HEK293 (cell line): Measurements from ENCODE around the gene ZNF507.

Source experiments
- CTCF ChIP-seq: fragments of 450-650 bp; formaldehyde crosslinking; IDR thresholded peaks from 2 replicates; pipeline ENCODE4 v1.5.1; 2016; ENCODE audit warnings: missing biosample characterization, missing genetic modification characterization
- HOXD13 ChIP-seq: sonication (generic); formaldehyde crosslinking; IDR thresholded peaks from 2 replicates; pipeline ENCODE4 v1.8.0; 2022; ENCODE audit warnings: missing genetic modification reagents, borderline replicate concordance
- KLF10 ChIP-seq: fragments of 450-650 bp; IDR thresholded peaks from 2 replicates; pipeline ENCODE4 v1.5.1; 2018; ENCODE audit warnings: missing biosample characterization, mild to moderate bottlenecking, missing genetic modification characterization
- PRDM4 ChIP-seq: fragments of 450-650 bp; formaldehyde crosslinking; IDR thresholded peaks from 2 replicates; pipeline ENCODE4 v1.5.1; 2017; ENCODE audit warnings: missing biosample characterization, missing genetic modification characterization
- REPIN1 ChIP-seq: fragments of 450-650 bp; formaldehyde crosslinking; IDR thresholded peaks from 2 replicates; pipeline ENCODE4 v1.5.1; 2017; ENCODE audit warnings: missing biosample characterization, missing genetic modification characterization, low read depth
- TCF7L2 ChIP-seq: IDR thresholded peaks from 2 replicates; pipeline ENCODE4 v1.6.1; 2011; ENCODE audit warnings: low read depth, mild to moderate bottlenecking, inconsistent platforms, low read length, moderate library complexity, borderline replicate concordance
- WT1 ChIP-seq: fragments of 450-650 bp; formaldehyde crosslinking; IDR thresholded peaks from 2 replicates; pipeline ENCODE4 v1.5.1; 2016; ENCODE audit warnings: missing biosample characterization, missing genetic modification characterization
- ZBTB6 ChIP-seq: fragments of 450-650 bp; formaldehyde crosslinking; IDR thresholded peaks from 2 replicates; pipeline ENCODE4 v1.5.1; 2017; ENCODE audit warnings: missing biosample characterization, missing genetic modification characterization
- ZBTB7A ChIP-seq: fragments of 450-650 bp; formaldehyde crosslinking; IDR thresholded peaks from 2 replicates; pipeline ENCODE4 v1.5.1; 2016; ENCODE audit warnings: low read depth, missing biosample characterization, missing genetic modification characterization
- ZFHX2 ChIP-seq: fragments of 450-650 bp; formaldehyde crosslinking; conservative IDR thresholded peaks from 2 replicates; pipeline ENCODE4 v1.5.1; 2016; ENCODE audit warnings: missing biosample characterization, missing genetic modification characterization
- ZFP41 ChIP-seq: fragments of 450-650 bp; formaldehyde crosslinking; IDR thresholded peaks from 2 replicates; pipeline ENCODE4 v1.5.1; 2016; ENCODE audit warnings: missing biosample characterization, missing genetic modification characterization, borderline replicate concordance
- ZNF121 ChIP-seq: fragments of 450-650 bp; formaldehyde crosslinking; IDR thresholded peaks from 2 replicates; pipeline ENCODE4 v1.5.1; 2016; ENCODE audit warnings: missing biosample characterization, missing genetic modification characterization
- ZNF140 ChIP-seq: fragments of 450-650 bp; formaldehyde crosslinking; IDR thresholded peaks from 2 replicates; pipeline ENCODE4 v1.5.1; 2016; ENCODE audit warnings: missing biosample characterization, missing genetic modification characterization
- ZNF148 ChIP-seq: fragments of 450-650 bp; formaldehyde crosslinking; IDR thresholded peaks from 2 replicates; pipeline ENCODE4 v1.5.0; 2017; ENCODE audit warnings: missing biosample characterization, missing genetic modification characterization, borderline replicate concordance
- ZNF174 ChIP-seq: fragments of 450-650 bp; formaldehyde crosslinking; IDR thresholded peaks from 2 replicates; pipeline ENCODE4 v1.5.0; 2017; ENCODE audit warnings: missing biosample characterization, mild to moderate bottlenecking, missing genetic modification characterization
- ZNF19 ChIP-seq: fragments of 450-650 bp; formaldehyde crosslinking; IDR thresholded peaks from 2 replicates; pipeline ENCODE4; 2016; ENCODE audit warnings: missing biosample characterization, missing genetic modification characterization, low read depth
- ZNF2 ChIP-seq: fragments of 450-650 bp; formaldehyde crosslinking; IDR thresholded peaks from 2 replicates; pipeline ENCODE4 v1.5.1; 2016; ENCODE audit warnings: missing biosample characterization, missing genetic modification characterization
- ZNF221 ChIP-seq: fragments of 450-650 bp; formaldehyde crosslinking; IDR thresholded peaks from 2 replicates; pipeline ENCODE4 v1.5.1; 2017; ENCODE audit warnings: missing biosample characterization, missing genetic modification characterization, borderline replicate concordance
- ZNF24 ChIP-seq: fragments of 450-650 bp; formaldehyde crosslinking; IDR thresholded peaks from 2 replicates; pipeline ENCODE4 v1.5.1; 2016; ENCODE audit warnings: missing biosample characterization, missing genetic modification characterization
- ZNF311 ChIP-seq: fragments of 450-650 bp; formaldehyde crosslinking; IDR thresholded peaks from 2 replicates; pipeline ENCODE4 v1.5.1; 2017; ENCODE audit warnings: missing biosample characterization, missing genetic modification characterization, borderline replicate concordance
- ZNF398 ChIP-seq: fragments of 450-650 bp; formaldehyde crosslinking; IDR thresholded peaks from 2 replicates; pipeline ENCODE4 v1.5.1; 2017; ENCODE audit warnings: missing biosample characterization, missing genetic modification characterization
- ZNF473 ChIP-seq: fragments of 450-650 bp; formaldehyde crosslinking; IDR thresholded peaks from 2 replicates; pipeline ENCODE4 v1.5.1; 2017; ENCODE audit warnings: missing biosample characterization, missing genetic modification characterization
- ZNF558 ChIP-seq: fragments of 450-650 bp; formaldehyde crosslinking; IDR thresholded peaks from 2 replicates; pipeline ENCODE4 v1.5.1; 2016; ENCODE audit warnings: missing biosample characterization, missing genetic modification characterization
- ZNF585B ChIP-seq: fragments of 450-650 bp; formaldehyde crosslinking; IDR thresholded peaks from 2 replicates; pipeline ENCODE4 v1.5.1; 2016; ENCODE audit warnings: missing biosample characterization, missing genetic modification characterization
- ZNF600 ChIP-seq: fragments of 450-650 bp; formaldehyde crosslinking; IDR thresholded peaks from 2 replicates; pipeline ENCODE4 v1.5.1; 2016; ENCODE audit warnings: missing biosample characterization, missing genetic modification characterization
- ZNF645 ChIP-seq: fragments of 450-650 bp; formaldehyde crosslinking; IDR thresholded peaks from 2 replicates; pipeline ENCODE4; 2016; ENCODE audit warnings: missing biosample characterization, missing genetic modification characterization
- ZNF658 ChIP-seq: fragments of 450-650 bp; formaldehyde crosslinking; IDR thresholded peaks from 2 replicates; pipeline ENCODE4; 2016; ENCODE audit warnings: missing biosample characterization, missing genetic modification characterization
- ZNF768 ChIP-seq: fragments of 450-650 bp; formaldehyde crosslinking; IDR thresholded peaks from 2 replicates; pipeline ENCODE4 v1.5.1; 2018; ENCODE audit warnings: missing biosample characterization, mild to moderate bottlenecking, missing genetic modification characterization
- ZNF777 ChIP-seq: fragments of 450-650 bp; formaldehyde crosslinking; IDR thresholded peaks from 2 replicates; pipeline ENCODE4 v1.5.1; 2017; ENCODE audit warnings: missing biosample characterization, missing genetic modification characterization, borderline replicate concordance
- ZNF791 ChIP-seq: fragments of 450-650 bp; formaldehyde crosslinking; IDR thresholded peaks from 2 replicates; pipeline ENCODE4 v1.5.1; 2016; ENCODE audit warnings: missing biosample characterization, missing genetic modification characterization
- ZNF837 ChIP-seq: fragments of 450-650 bp; formaldehyde crosslinking; IDR thresholded peaks from 2 replicates; pipeline ENCODE4 v1.5.1; 2016; ENCODE audit warnings: missing biosample characterization, missing genetic modification characterization

The ZNF507 gene

GRCh38 chr19:32404933-32405430 is 59.6 kb downstream of the ZNF507 start (continued):
- TF ChIP-seq ZNF148 (0 out of 2 replicates have a peak, but pooled peaks have one; percentile 11), PRDM4 (tag by site-specific recombination) (peak; percentile 34; the same call in 1 of the 2 replicates), HOXD13 (CRISPR knock-in tag) (no peak), WT1 (tag by site-specific recombination) (no peak; the same call in 1 of the 2 replicates), ZNF311 (tag by site-specific recombination) (no peak), ZBTB6 (no peak), ZNF777 (tag by site-specific recombination) (no peak), ZNF2 (tag by site-specific recombination) (no peak; the same call in 1 of the 2 replicates), ZNF600 (tag by site-specific recombination) (no peak), ZNF645 (tag by site-specific recombination) (0 out of 2 replicates have a peak, but pooled peaks have one; percentile 24), ZNF121 (tag by site-specific recombination) (no peak), ZNF658 (tag by site-specific recombination) (no peak), ZNF19 (no peak), ZNF140 (tag by site-specific recombination) (no peak), ZNF174 (tag by site-specific recombination) (no peak), TCF7L2 (no peak), ZNF791 (tag by site-specific recombination) (no peak), ZNF24 (no peak), ZNF768 (tag by site-specific recombination) (no peak), REPIN1 (tag by site-specific recombination) (no peak), ZFHX2 (tag by site-specific recombination) (no peak), ZFP41 (tag by site-specific recombination) (no peak), KLF10 (tag by site-specific recombination) (no peak), ZNF585B (tag by site-specific recombination) (no peak), ZNF558 (tag by site-specific recombination) (no peak), ZNF837 (tag by site-specific recombination) (no peak), CTCF (tag by site-specific recombination) (no peak), ZNF221 (0 out of 2 replicates have a peak, but pooled peaks have one; percentile 2), ZBTB7A (tag by site-specific recombination) (no peak), ZNF473 (tag by site-specific recombination) (no peak), ZNF398 (tag by site-specific recombination) (peak; percentile 7; the same call in 1 of the 2 replicates)
